HUES6 (cell line): ENCODE results near the gene XIST.
"Not testable (repeated sequence)": the region's sequence is repeated elsewhere in the genome, so short reads cannot be mapped to it uniquely, and the experiment has no call there.

Experiments
- H3K27ac ChIP-seq: 2 replicates; pipeline ENCODE4 v1.7.0; 2013; ENCODE audit warnings: low read depth, mild to moderate bottlenecking, low read length, inconsistent platforms
- H3K27me3 ChIP-seq: 2 replicates; pipeline ENCODE4 v1.6.1; 2013; ENCODE audit warnings: low read length; ENCODE audit not compliant: control insufficient read depth, insufficient read depth
- H3K36me3 ChIP-seq: 2 replicates; pipeline ENCODE4 v1.6.1; 2013; ENCODE audit warnings: low read length; ENCODE audit not compliant: control insufficient read depth, insufficient read depth
- H3K4me1 ChIP-seq: 2 replicates; pipeline ENCODE4 v1.6.1; 2013; ENCODE audit warnings: low read length; ENCODE audit not compliant: control insufficient read depth, insufficient read depth
- H3K4me3 ChIP-seq: 2 replicates; pipeline ENCODE4 v1.5.1; 2013; ENCODE audit warnings: low read depth, low read length
- H3K9ac ChIP-seq: one replicate; pipeline ENCODE4 v1.6.1; 2013; ENCODE audit warnings: mild to moderate bottlenecking, low read length
- H3K9me3 ChIP-seq: 2 replicates; pipeline ENCODE4 v1.6.1; 2013; ENCODE audit warnings: low read depth, low read length; ENCODE audit not compliant: control insufficient read depth, insufficient read depth

XIST gene

DNA sequence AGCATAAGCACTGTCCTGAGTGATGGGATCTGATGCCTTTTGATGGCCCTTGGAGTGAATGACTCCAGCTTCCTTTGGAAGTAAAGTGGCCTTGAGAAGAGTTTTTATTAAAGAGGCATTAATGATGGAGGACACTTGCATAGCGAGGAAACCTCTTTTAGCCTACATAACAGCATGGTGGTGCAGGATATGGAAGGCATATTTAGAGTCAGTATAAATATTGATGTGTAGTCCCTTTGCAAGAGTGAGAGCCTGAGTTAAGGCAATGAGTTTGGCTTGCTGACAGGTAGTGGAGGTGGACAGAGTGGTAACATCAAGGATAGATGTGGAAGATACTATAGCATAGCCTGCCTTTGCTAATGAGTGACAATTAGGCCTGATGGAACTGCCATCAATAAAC, 48.4 kb downstream of the XIST start:
- peaks cover 37% of the 10 kb centered on the region; the same call in 1 of the 2 replicates for H3K36me3 ChIP-seq
- not testable (repeated sequence) for H3K4me3 ChIP-seq, H3K27ac ChIP-seq, H3K9ac ChIP-seq, H3K4me1 ChIP-seq, H3K27me3 ChIP-seq
- peaks cover 42% of the 10 kb centered on the region for H3K9me3 ChIP-seq

- no peak overlapping the region for H3K27ac ChIP-seq
- peaks cover 25% of the 10 kb centered on the region; the same call in 1 of the 2 replicates for H3K36me3 ChIP-seq
- H3K27me3 ChIP-seq = no peaks in the 10 kb centered on the region; the same call in 1 of the 2 replicates
- peaks cover 31% of the 10 kb centered on the region; the same call in 1 of the 2 replicates for H3K9me3 ChIP-seq
- H3K4me1 ChIP-seq = no peaks in the 10 kb centered on the region
- no peak overlapping the region for H3K4me3 ChIP-seq
- H3K9ac ChIP-seq = no peak overlapping the region
These were observed 52.6 kb downstream of the XIST start for GRCh38 chrX:73799888-73800287.

DNA sequence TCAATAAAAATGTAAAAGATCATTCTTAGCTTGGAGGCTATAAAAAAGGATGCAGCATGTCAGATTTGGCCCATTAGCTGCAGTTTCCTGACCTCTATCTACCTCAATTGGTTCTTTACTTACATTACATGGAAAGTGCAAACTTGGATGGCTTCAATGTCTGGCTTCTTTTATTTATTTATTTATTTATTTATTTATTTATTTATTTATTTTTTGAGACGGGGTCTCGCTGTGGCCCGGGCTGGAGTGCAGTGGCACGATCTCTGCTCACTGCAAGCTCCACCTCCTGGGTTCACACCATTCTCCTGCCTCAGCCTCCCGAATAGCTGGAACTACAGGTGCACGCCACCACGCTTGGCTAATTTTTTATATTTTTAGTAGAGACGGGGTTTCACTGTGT, 60.0 kb downstream of the XIST start:
- H3K4me1 ChIP-seq, H3K36me3 ChIP-seq, H3K27ac ChIP-seq, H3K4me3 ChIP-seq, H3K9ac ChIP-seq, H3K27me3 ChIP-seq: not testable (repeated sequence)
- peaks cover 24% of the 10 kb centered on the region; the same call in 1 of the 2 replicates for H3K9me3 ChIP-seq

DNA sequence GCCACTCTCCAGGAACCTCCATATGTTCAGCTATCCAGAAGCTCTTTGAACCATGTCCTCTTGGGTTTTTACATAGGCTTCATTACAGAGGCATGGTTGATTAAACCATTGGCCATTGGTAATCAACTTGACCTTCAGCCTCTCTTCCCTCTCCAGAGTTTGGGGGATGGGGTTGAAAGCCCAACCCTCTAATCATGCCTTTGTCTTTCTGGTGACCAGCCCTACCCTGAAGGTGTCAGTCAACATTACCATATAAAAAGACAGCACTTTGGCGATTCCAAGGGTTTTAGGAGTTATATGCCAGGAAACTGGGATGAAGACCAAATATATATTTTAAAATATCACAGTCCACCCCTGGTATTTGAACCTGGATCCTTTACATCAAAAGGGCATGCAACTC, 67.0 kb downstream of the XIST start:
- peaks cover 27% of the 10 kb centered on the region; the same call in 1 of the 2 replicates for H3K9me3 ChIP-seq
- H3K4me1 ChIP-seq = peaks cover 11% of the 10 kb centered on the region; the same call in 1 of the 2 replicates
- H3K4me3 ChIP-seq = no peak overlapping the region
- H3K27ac ChIP-seq = no peak overlapping the region
- H3K27me3 ChIP-seq = peaks cover 3% of the 10 kb centered on the region; the same call in 1 of the 2 replicates
- no peak overlapping the region for H3K9ac ChIP-seq
- no peaks in the 10 kb centered on the region; the same call in 1 of the 2 replicates for H3K36me3 ChIP-seq
